Thoracic aorta (tissue), 2 donors: Measurements from ENCODE around the gene LDLRAD3. TPM values are rescaled to one million over a fixed set of nuclear protein-coding genes. Genes with fewer than 3 reads are reported as not detected.
A peak's percentile ranks its signal among the peaks of the same experiment; 100 is the strongest.

Experiments used
- ATAC-seq: fragments of 150-250 bp; one replicate; pipeline ENCODE4 v1.8.0; 2017; ENCODE audit warnings: low read depth; ENCODE audit not compliant: insufficient number of reproducible peaks, low FRiP score
- DNase-seq: peaks from one replicate; pipeline ENCODE4 v3.0.0-alpha.2; 2020; ENCODE audit warnings: low spot score
- H3K27ac ChIP-seq, 2 donors: fragments of 200-600 bp; sonication (generic); 1 replicate in 1 of 2; 2 replicates in 1 of 2; pipeline ENCODE4 v1.5.1; 2016; ENCODE audit warnings: mild to moderate bottlenecking in 2 of 2, moderate library complexity in 2 of 2
- H3K27me3 ChIP-seq: fragments of 200-600 bp; sonication (generic); replicated peaks from 2 replicates; pipeline ENCODE4 v1.6.0; 2016; ENCODE audit warnings: mild to moderate bottlenecking; ENCODE audit not compliant: insufficient read depth
- H3K36me3 ChIP-seq: fragments of 200-600 bp; sonication (generic); one replicate; pipeline ENCODE4 v1.5.1; 2016
- H3K4me1 ChIP-seq, 2 donors: fragments of 200-600 bp; sonication (generic); 1 replicate in 1 of 2; 2 replicates in 1 of 2; pipeline versions ENCODE4 v1.5.1 to v1.6.0; 2016; ENCODE audit warnings: low read depth in 2 of 2, mild to moderate bottlenecking in 1 of 2; ENCODE audit not compliant: control insufficient read depth in 1 of 2
- H3K4me3 ChIP-seq: fragments of 200-600 bp; sonication (generic); 2 replicates; pipeline ENCODE4 v1.5.1; 2016; ENCODE audit warnings: mild to moderate bottlenecking
- H3K9me3 ChIP-seq: fragments of 200-600 bp; sonication (generic); 2 replicates; pipeline ENCODE4 v1.5.1; 2016
- CTCF ChIP-seq: fragments of 200-600 bp; sonication (generic); IDR thresholded peaks from one replicate; pipeline ENCODE4 v1.5.1; 2019; ENCODE audit warnings: antibody characterized with exemption
- total RNA-seq, 2 donors: library from RNA; depleted of rRNA; stranded (reverse); fragments of >200 nt; gene quantifications; one replicate each; pipeline versions ENCODE4 v1.1.0 to v1.2.3, GENCODE V29; 2016

The LDLRAD3 gene
- total RNA-seq, 2 donors from 2014 or later: 6.1 to 17.2 TPM

- Histone ChIP-seq H3K27ac (no peak overlapping the region), H3K4me1 (peaks cover 3 to 8% of the 10 kb centered on the region in 2 donors), H3K4me3 (peak overlapping the region; percentile 45), H3K9me3 (peaks cover 4% of the 10 kb centered on the region), H3K36me3 (no peaks in the 10 kb centered on the region), H3K27me3 (peaks cover 4% of the 10 kb centered on the region)
- DNase-seq: no peak
- no peak for ATAC-seq
- TF ChIP-seq CTCF: no peak
These were observed 16.8 kb upstream of the LDLRAD3 start for GRCh38 chr11:35927104-35927503.

- Histone ChIP-seq H3K4me3 (peak overlapping the region; percentile 45), H3K27me3 (peaks cover 4% of the 10 kb centered on the region), H3K9me3 (peaks cover 6% of the 10 kb centered on the region), H3K36me3 (no peaks in the 10 kb centered on the region), H3K27ac (no peak overlapping the region), H3K4me1 (peaks cover 3 to 8% of the 10 kb centered on the region in 2 donors)
- no peak for ATAC-seq
- TF ChIP-seq CTCF: no peak
- no peak for DNase-seq
These were observed 16.2 kb upstream of the LDLRAD3 start for GRCh38 chr11:35927682-35928081.

- TF ChIP-seq CTCF: no peak
- peaks cover 4% of the 10 kb centered on the region for H3K27me3 ChIP-seq
- H3K9me3 ChIP-seq: peaks cover 6% of the 10 kb centered on the region
- H3K4me1 ChIP-seq: peaks cover 3 to 8% of the 10 kb centered on the region in 2 donors
- H3K36me3 ChIP-seq: no peaks in the 10 kb centered on the region
- H3K4me3 ChIP-seq: no peak overlapping the region
- H3K27ac ChIP-seq: no peak overlapping the region
- no peak for ATAC-seq
- no peak for DNase-seq
These were observed 15.0 kb upstream of the LDLRAD3 start for GRCh38 chr11:35928688-35929395.

- no peak for ATAC-seq
- no peak for DNase-seq
- peaks cover 3 to 12% of the 10 kb centered on the region in 2 donors for H3K4me1 ChIP-seq
- no peak for TF ChIP-seq CTCF
- H3K27ac ChIP-seq: no peak overlapping the region
- H3K9me3 ChIP-seq: peaks cover 6% of the 10 kb centered on the region
- no peaks in the 10 kb centered on the region for H3K36me3 ChIP-seq
- peaks cover 4% of the 10 kb centered on the region for H3K27me3 ChIP-seq
- H3K4me3 ChIP-seq: no peak overlapping the region
These were observed 13.4 kb upstream of the LDLRAD3 start for GRCh38 chr11:35930466-35930865.

- TF ChIP-seq CTCF: no peak
- Histone ChIP-seq H3K4me1 (peaks cover 3 to 11% of the 10 kb centered on the region in 2 donors), H3K4me3 (no peak overlapping the region), H3K9me3 (peaks cover 6% of the 10 kb centered on the region), H3K27ac (no peak overlapping the region), H3K36me3 (no peaks in the 10 kb centered on the region), H3K27me3 (peaks cover 4% of the 10 kb centered on the region)
- ATAC-seq (no peak), DNase-seq (no peak)
These were observed 11.7 kb upstream of the LDLRAD3 start for GRCh38 chr11:35932121-35932520.
